Adrenal gland (tissue), 5 donors: ENCODE measurements around the gene NAA16.

Source experiments
- POLR2A ChIP-seq, 2 donors: fragments of 450-650 bp; IDR thresholded peaks; one replicate each; pipeline ENCODE4 v1.6.1; 2017; ENCODE audit warnings: antibody characterized with exemption in 2 of 2, mild to moderate bottlenecking in 2 of 2, moderate library complexity in 1 of 2
- TF ChIP-seq, protein P1 (sequence below), 6 experiments: fragments of 450-650 bp in 4 of 6; fragments of 200-600 bp in 2 of 6; sonication (generic) in 1 of 6; IDR thresholded peaks; 1 replicate in 5 of 6; 2 replicates in 1 of 6; pipeline versions ENCODE4 v1.5.1 to v1.8.0; 2016 to 2021; ENCODE audit warnings: antibody characterized with exemption in 6 of 6, mild to moderate bottlenecking in 2 of 6, moderate library complexity in 1 of 6
- donor health status: DM: no; HTN: no; CAD: no.

DNA sequence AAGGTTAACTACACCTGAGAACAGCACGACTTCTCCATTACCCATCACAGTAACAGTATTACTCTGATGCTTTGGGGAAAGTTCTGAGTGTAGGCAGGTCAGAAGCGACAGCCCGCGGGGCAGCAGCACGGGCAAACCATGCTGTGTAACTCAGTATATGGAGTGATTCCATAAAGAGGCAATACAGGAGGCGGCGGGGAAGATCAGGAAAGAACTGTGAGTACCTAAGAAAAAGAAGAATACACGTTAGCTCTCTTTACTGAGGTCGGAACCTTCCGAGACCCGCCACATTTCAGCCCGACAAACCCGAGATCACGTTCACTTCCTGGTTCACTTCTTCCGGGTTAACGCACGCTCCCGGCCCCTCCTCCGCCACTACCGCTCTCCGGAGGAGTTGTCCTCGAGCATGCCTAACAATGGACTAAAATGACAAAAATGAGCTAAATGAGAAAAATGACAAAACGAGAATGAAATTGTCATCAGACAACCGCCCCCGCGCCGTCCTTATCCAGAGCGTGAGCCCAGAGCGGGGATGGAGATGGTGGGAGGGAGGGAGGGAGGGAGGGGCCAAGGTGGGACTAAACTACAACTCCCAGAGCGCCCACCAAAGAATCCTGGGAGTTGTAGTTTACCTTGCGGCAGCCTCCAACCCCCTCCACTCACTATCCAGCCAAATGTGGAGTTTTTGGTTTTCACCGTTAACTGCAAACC, 47.7 kb upstream of the NAA16 start, which contains the start of gene MTRF1:
- peak in 1 of 2 donors; percentile 42 for TF ChIP-seq POLR2A (IDR thresholded peaks at IDR 0.05)
- TF ChIP-seq, protein P1, sequence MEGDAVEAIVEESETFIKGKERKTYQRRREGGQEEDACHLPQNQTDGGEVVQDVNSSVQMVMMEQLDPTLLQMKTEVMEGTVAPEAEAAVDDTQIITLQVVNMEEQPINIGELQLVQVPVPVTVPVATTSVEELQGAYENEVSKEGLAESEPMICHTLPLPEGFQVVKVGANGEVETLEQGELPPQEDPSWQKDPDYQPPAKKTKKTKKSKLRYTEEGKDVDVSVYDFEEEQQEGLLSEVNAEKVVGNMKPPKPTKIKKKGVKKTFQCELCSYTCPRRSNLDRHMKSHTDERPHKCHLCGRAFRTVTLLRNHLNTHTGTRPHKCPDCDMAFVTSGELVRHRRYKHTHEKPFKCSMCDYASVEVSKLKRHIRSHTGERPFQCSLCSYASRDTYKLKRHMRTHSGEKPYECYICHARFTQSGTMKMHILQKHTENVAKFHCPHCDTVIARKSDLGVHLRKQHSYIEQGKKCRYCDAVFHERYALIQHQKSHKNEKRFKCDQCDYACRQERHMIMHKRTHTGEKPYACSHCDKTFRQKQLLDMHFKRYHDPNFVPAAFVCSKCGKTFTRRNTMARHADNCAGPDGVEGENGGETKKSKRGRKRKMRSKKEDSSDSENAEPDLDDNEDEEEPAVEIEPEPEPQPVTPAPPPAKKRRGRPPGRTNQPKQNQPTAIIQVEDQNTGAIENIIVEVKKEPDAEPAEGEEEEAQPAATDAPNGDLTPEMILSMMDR (IDR thresholded peaks at IDR 0.05): no peak
